Stomach smooth muscle (tissue), 2 donors: ENCODE measurements around the gene PPL.

Experiments used
- H3K27ac ChIP-seq: one replicate; pipeline ENCODE4 v1.7.0; 2013; ENCODE audit warnings: mild to moderate bottlenecking, low read length, inconsistent platforms
- H3K27me3 ChIP-seq, 2 donors: one replicate each; pipeline ENCODE4 v1.7.0; 2013; ENCODE audit warnings: low read length in 2 of 2; ENCODE audit not compliant: insufficient read depth in 2 of 2, control insufficient read depth in 1 of 2
- H3K36me3 ChIP-seq, 2 donors: one replicate each; pipeline ENCODE4 v1.7.0; 2013; ENCODE audit warnings: low read length in 2 of 2; ENCODE audit not compliant: control insufficient read depth in 2 of 2, insufficient read depth in 2 of 2
- H3K4me1 ChIP-seq: one replicate; pipeline ENCODE4 v1.7.0; 2013; ENCODE audit warnings: low read length; ENCODE audit not compliant: control insufficient read depth, insufficient read depth
- H3K4me3 ChIP-seq, 2 donors: one replicate each; pipeline ENCODE4 v1.7.0; 2013; ENCODE audit warnings: low read length in 2 of 2
- H3K9ac ChIP-seq, 2 donors: one replicate each; pipeline ENCODE4 v1.7.0; 2013; ENCODE audit warnings: low read length in 2 of 2, mild to moderate bottlenecking in 1 of 2
- H3K9me3 ChIP-seq, 2 donors: one replicate each; pipeline ENCODE4 v1.7.0; 2013; ENCODE audit warnings: low read length in 2 of 2; ENCODE audit not compliant: control insufficient read depth in 2 of 2
- donor health status: healthy.
- donor health status: Pancreatic carcinoma.

PPL gene

GRCh38 chr16:4871071-4871470 lies 65.9 kb downstream of the PPL start:
- Histone ChIP-seq H3K4me3 (no peak overlapping the region), H3K27me3 (no peaks in the 10 kb centered on the region), H3K36me3 (peaks cover 37 to 59% of the 10 kb centered on the region in 2 donors), H3K27ac (peak overlapping the region; percentile 18), H3K9me3 (no peaks in the 10 kb centered on the region), H3K9ac (no peak overlapping the region), H3K4me1 (peaks cover 2% of the 10 kb centered on the region)

DNA sequence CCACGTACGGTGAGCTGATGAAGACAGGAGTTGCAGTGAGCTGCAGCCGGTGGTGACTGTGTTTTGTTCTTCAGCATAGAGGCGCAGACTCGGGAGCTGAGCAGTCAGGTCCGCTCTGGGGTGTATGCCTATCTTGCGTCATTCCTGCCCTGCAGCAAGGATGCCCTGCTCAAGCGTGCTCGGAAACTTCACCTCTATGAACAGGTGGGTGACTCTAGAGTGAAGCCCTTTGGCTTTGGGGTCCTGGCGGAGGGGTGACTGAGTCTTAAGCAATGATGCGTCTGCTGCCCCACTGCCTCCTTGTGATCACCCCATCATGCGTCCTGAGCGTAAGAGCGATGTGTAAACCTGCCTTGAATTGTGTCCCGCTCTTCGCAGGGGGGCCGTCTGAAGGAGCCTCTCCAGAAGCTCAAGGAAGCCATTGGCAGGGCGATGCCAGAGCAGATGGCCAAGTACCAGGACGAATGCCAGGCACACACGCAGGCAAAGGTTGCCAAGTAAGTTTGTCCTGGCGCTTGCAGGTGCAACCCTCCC lies 66.7 kb downstream of the PPL start:
- Histone ChIP-seq H3K9me3 (no peaks in the 10 kb centered on the region), H3K36me3 (peaks cover 30 to 54% of the 10 kb centered on the region in 2 donors), H3K27me3 (no peaks in the 10 kb centered on the region), H3K9ac (no peak overlapping the region), H3K27ac (no peak overlapping the region), H3K4me1 (peaks cover 2% of the 10 kb centered on the region), H3K4me3 (no peak overlapping the region)

DNA sequence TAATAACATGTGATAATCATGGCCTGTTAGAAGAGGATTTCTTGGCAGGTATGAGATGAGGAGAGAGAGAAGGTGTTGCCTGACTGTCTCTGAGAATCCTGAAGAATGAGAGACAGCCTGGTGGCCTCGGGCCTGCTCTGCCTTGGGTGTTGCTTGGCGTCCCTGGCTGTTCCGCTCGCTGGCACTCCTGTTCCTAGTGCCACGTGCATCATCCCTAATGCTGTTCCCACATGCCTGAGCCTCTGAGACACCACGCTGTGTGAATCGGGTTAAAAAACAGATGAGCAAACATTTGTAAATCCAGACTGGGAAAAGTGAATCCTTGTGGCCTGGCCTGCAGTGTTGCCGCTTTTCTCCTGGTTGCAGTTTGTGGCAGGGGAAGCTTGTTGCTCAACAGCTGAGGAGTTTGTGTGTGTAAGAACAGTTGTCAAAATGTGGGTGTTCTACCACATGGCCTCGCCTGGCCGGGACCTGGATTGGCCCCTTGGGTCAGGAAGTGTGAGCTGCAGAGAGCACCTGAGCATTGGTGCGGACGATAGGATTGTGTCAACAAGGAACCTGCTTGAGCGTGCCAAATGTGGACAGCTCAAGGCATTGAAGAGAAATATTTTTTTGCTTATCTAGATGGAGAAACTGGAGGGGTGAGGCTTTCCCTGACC lies 67.7 kb downstream of the PPL start:
- H3K27ac ChIP-seq, result no peak overlapping the region
- H3K4me1 ChIP-seq, result peaks cover 2% of the 10 kb centered on the region
- H3K9ac ChIP-seq, result no peak overlapping the region
- peaks cover 24 to 46% of the 10 kb centered on the region in 2 donors for H3K36me3 ChIP-seq
- H3K9me3 ChIP-seq, result no peaks in the 10 kb centered on the region
- no peak overlapping the region for H3K4me3 ChIP-seq
- no peaks in the 10 kb centered on the region for H3K27me3 ChIP-seq

DNA sequence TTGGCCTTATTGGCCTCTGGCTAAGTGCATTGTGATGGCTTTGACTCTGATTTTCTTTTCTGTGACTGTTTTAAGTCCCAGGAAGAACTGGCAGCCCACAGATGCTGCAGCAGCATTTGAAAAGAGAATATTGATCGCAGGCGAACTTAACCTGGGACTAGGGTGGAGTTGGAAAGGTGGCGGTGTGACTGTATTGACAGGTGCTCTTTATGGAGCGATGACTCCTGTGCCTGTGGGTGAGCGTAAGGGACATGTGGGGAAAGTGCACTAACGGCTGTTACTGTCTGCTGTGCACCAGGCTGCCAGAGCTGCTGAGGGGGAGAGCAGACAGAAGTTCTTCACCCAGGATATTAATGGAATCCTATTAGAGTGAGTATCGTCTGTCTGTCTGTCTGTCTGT lies 68.4 kb downstream of the PPL start:
- H3K9me3 ChIP-seq, result no peaks in the 10 kb centered on the region
- peaks cover 2% of the 10 kb centered on the region for H3K4me1 ChIP-seq
- H3K27me3 ChIP-seq, result no peaks in the 10 kb centered on the region
- H3K27ac ChIP-seq, result no peak overlapping the region
- no peak overlapping the region for H3K9ac ChIP-seq
- H3K4me3 ChIP-seq, result no peak overlapping the region
- H3K36me3 ChIP-seq, result peaks cover 20 to 42% of the 10 kb centered on the region in 2 donors

DNA sequence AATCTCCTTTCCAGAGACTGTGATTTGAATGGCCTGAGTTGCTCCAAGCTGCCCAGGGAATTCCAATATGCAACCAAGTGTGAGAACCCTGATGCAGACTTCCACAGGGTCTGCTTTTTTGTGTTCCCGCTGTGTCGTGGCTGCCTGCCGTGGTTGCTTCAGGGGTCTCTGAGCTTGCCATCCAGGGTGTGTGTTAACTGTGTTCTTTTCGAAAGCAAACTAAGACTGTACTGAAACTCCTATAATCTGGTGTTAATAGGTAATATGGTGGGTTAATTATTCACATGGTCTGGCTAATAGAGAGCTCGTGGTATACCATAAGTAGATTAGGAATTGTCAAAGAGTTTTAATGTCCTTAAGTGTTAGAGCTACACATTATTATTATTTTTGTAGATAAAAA lies 68.9 kb downstream of the PPL start:
- H3K36me3 ChIP-seq, result peaks cover 19 to 39% of the 10 kb centered on the region in 2 donors
- H3K27ac ChIP-seq, result no peak overlapping the region
- peaks cover 2% of the 10 kb centered on the region for H3K4me1 ChIP-seq
- no peak overlapping the region for H3K9ac ChIP-seq
- no peaks in the 10 kb centered on the region for H3K9me3 ChIP-seq
- H3K4me3 ChIP-seq, result no peak overlapping the region
- no peaks in the 10 kb centered on the region for H3K27me3 ChIP-seq

DNA sequence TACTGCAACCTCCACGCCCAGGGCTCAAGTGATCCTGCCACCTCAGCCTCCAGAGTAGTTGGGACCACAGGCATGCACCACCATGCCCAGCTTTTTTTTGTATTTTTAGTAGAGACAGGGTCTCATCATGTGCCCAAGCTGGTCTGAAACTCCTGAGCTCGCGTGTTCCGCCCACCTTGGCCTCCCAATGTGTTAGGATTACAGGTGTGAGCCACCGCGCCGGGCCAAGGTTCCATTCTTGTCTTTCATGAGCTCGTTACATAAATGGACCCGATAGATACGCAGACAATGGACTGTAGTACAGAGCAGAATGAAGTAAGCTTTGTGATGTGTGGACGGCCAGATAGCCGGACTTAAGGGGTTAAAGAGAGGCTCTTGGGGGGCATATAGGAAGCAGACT lies 70.4 kb downstream of the PPL start:
- H3K27me3 ChIP-seq, result no peaks in the 10 kb centered on the region
- H3K9me3 ChIP-seq, result no peaks in the 10 kb centered on the region
- H3K27ac ChIP-seq, result no peak overlapping the region
- peaks cover 2% of the 10 kb centered on the region for H3K4me1 ChIP-seq
- H3K4me3 ChIP-seq, result no peak overlapping the region
- H3K9ac ChIP-seq, result no peak overlapping the region
- H3K36me3 ChIP-seq, result peaks cover 19 to 38% of the 10 kb centered on the region in 2 donors

DNA sequence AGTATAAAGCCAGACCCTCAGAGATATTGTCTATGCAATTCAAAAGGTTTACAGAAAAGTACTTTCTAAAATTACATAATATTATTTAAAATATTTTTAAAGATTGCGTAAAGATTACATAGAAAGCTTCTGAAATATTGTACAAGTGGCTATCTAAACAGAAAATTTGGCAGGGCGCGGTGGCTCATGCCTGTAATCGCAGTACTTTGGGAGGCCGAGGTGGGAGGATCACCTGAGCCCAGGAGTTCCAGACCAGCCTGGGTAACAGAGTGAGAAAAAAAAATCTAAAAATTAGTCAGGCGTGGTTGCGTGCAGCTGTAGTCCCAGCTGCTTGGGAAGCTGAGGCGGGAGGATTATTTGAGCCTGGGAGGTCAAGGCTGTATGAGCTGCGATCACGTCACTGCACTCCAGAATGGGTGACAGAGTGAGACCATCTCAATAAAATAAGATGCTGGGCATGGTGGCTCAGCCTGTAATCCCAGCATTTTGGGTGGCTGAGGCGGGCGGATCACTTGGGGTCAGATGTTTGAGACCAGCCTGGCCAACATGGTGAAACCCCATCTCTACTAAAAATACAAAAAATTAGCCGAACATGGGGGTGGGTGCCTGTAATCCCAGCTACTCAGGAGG lies 71.6 kb downstream of the PPL start:
- H3K9ac ChIP-seq, result no peak overlapping the region
- H3K4me1 ChIP-seq, result peaks cover 2% of the 10 kb centered on the region
- H3K36me3 ChIP-seq, result peaks cover 21 to 40% of the 10 kb centered on the region in 2 donors
- no peaks in the 10 kb centered on the region for H3K27me3 ChIP-seq
- no peak overlapping the region for H3K4me3 ChIP-seq
- H3K27ac ChIP-seq, result no peak overlapping the region
- H3K9me3 ChIP-seq, result no peaks in the 10 kb centered on the region

- H3K9me3 ChIP-seq, result no peaks in the 10 kb centered on the region
- no peaks in the 10 kb centered on the region for H3K27me3 ChIP-seq
- H3K4me1 ChIP-seq, result no peaks in the 10 kb centered on the region
- peaks cover 27 to 41% of the 10 kb centered on the region in 2 donors for H3K36me3 ChIP-seq
- no peak overlapping the region for H3K9ac ChIP-seq
- no peak overlapping the region for H3K4me3 ChIP-seq
- no peak overlapping the region for H3K27ac ChIP-seq
Observed at GRCh38 chr16:4864728-4865127, 72.2 kb downstream of the PPL start.

GRCh38 chr16:4862639-4863038 lies 74.3 kb downstream of the PPL start:
- no peaks in the 10 kb centered on the region for H3K27me3 ChIP-seq
- peaks cover 48 to 50% of the 10 kb centered on the region in 2 donors for H3K36me3 ChIP-seq
- no peak overlapping the region for H3K9ac ChIP-seq
- H3K27ac ChIP-seq, result no peak overlapping the region
- H3K4me3 ChIP-seq, result no peak overlapping the region
- H3K9me3 ChIP-seq, result no peaks in the 10 kb centered on the region
- H3K4me1 ChIP-seq, result no peaks in the 10 kb centered on the region

GRCh38 chr16:4860727-4861342 lies 76.1 kb downstream of the PPL start:
- H3K9ac ChIP-seq, result no peak overlapping the region
- no peaks in the 10 kb centered on the region for H3K4me1 ChIP-seq
- H3K27ac ChIP-seq, result no peak overlapping the region
- H3K9me3 ChIP-seq, result no peaks in the 10 kb centered on the region
- H3K4me3 ChIP-seq, result no peak overlapping the region
- H3K27me3 ChIP-seq, result no peaks in the 10 kb centered on the region
- H3K36me3 ChIP-seq, result peaks cover 52 to 56% of the 10 kb centered on the region in 2 donors

- Histone ChIP-seq H3K9me3 (no peaks in the 10 kb centered on the region), H3K4me1 (no peaks in the 10 kb centered on the region), H3K4me3 (no peak overlapping the region), H3K27me3 (no peaks in the 10 kb centered on the region), H3K36me3 (peaks cover 56 to 58% of the 10 kb centered on the region in 2 donors), H3K27ac (no peak overlapping the region), H3K9ac (no peak overlapping the region)
Observed at GRCh38 chr16:4859900-4860255, 77.1 kb downstream of the PPL start.
